CD4-positive, alpha-beta memory T cell (primary cell): ENCODE data around the gene SAMD4A. TPM values are rescaled to one million over a fixed set of nuclear protein-coding genes. Genes with fewer than 3 reads are reported as not detected.

ENCODE experiments used
- CTCF ChIA-PET: fragments of 350-600 bp; sonication (Branson Sonifier 250); formaldehyde crosslinking; loops from one replicate; lab custom pipeline; 2021; ENCODE audit warnings: inconsistent platforms; ENCODE audit not compliant: partially characterized antibody; lab: Charles Lee
- POLR2A ChIA-PET: fragments of 350-600 bp; sonication (Branson Sonifier 250); formaldehyde crosslinking; loops from one replicate; lab custom pipeline; 2021; ENCODE audit not compliant: partially characterized antibody; lab: Charles Lee
- DNase-seq, 5 donors: peaks; one replicate each; pipeline versions ENCODE4 v3.0.0 to v3.0.0-alpha.2; 2020 to 2022; ENCODE audit warnings: mixed read lengths in 1 of 5
- H3K27ac ChIP-seq: one replicate; pipeline ENCODE4 v1.7.0; 2013; ENCODE audit warnings: low read depth, low read length
- H3K27me3 ChIP-seq: 2 replicates; pipeline ENCODE4 v1.7.0; 2013; ENCODE audit warnings: mild to moderate bottlenecking, low read length, moderate library complexity; ENCODE audit not compliant: insufficient read depth
- H3K36me3 ChIP-seq: 2 replicates; pipeline ENCODE4 v1.7.0; 2013; ENCODE audit warnings: mild to moderate bottlenecking, low read length, moderate library complexity; ENCODE audit not compliant: insufficient read depth
- H3K4me1 ChIP-seq: 2 replicates; pipeline ENCODE4 v1.7.0; 2013; ENCODE audit warnings: mild to moderate bottlenecking, low read length, moderate library complexity; ENCODE audit not compliant: insufficient read depth
- H3K4me3 ChIP-seq, 2 donors: one replicate each; pipeline ENCODE4 v1.7.0; 2013; ENCODE audit warnings: low read length in 2 of 2, mild to moderate bottlenecking in 1 of 2
- H3K9me3 ChIP-seq, 2 donors: one replicate each; pipeline ENCODE4 v1.7.0; 2013; ENCODE audit warnings: low read length in 2 of 2, control low read depth in 1 of 2; ENCODE audit not compliant: control insufficient read depth in 1 of 2
- H3K27ac Mint-ChIP-seq, 7 donors: one replicate each; pipeline ENCODE4 v1.8.0; 2020 to 2021; ENCODE audit warnings: mixed read lengths in 7 of 7, mild to moderate bottlenecking in 6 of 7, inconsistent platforms in 3 of 7, moderate library complexity in 3 of 7
- H3K27me3 Mint-ChIP-seq, 2 donors: one replicate each; pipeline ENCODE4 v1.8.0; 2020 to 2021; ENCODE audit warnings: mixed read lengths in 2 of 2
- H3K36me3 Mint-ChIP-seq, 2 donors: one replicate each; pipeline ENCODE4 v1.8.0; 2020 to 2021; ENCODE audit warnings: mixed read lengths in 2 of 2, inconsistent platforms in 1 of 2, mild to moderate bottlenecking in 1 of 2
- H3K4me1 Mint-ChIP-seq, 4 donors: one replicate each; pipeline ENCODE4 v1.8.0; 2020 to 2021; ENCODE audit warnings: mixed read lengths in 4 of 4, mild to moderate bottlenecking in 1 of 4
- H3K4me3 Mint-ChIP-seq, 8 donors: one replicate each; pipeline ENCODE4 v1.8.0; 2020 to 2021; ENCODE audit warnings: mixed read lengths in 8 of 8, mild to moderate bottlenecking in 7 of 8, moderate library complexity in 6 of 8, inconsistent platforms in 3 of 8
- H3K9me3 Mint-ChIP-seq, 8 donors: one replicate each; pipeline ENCODE4 v1.8.0; 2020 to 2021; ENCODE audit warnings: mixed read lengths in 8 of 8, mild to moderate bottlenecking in 5 of 8, inconsistent platforms in 3 of 8, moderate library complexity in 1 of 8
- intact Hi-C: fragments of 100-400 bp; cut with micrococcal nuclease; formaldehyde crosslinking; loops from one replicate; pipeline ENCODE4 v1.15.1; 2023
- polyA plus RNA-seq, 2 donors: library from polyadenylated mRNA; unstranded; fragments of 300-500 nt; fragmentation: Illumina TruSeq; gene quantifications; one replicate each; pipeline ENCODE4 v1.2.3, GENCODE V29; 2021
- total RNA-seq, 2 experiments: library from RNA; stranded (reverse); gene quantifications; one replicate each; pipeline ENCODE4 v1.2.3, GENCODE V29; 2021

Gene SAMD4A
- 1 to 10 TPM in 1 of 2 experiments, under 1 TPM in 1; 0.93 to 1.4 TPM for total RNA-seq
- under 1 TPM in 1 of 2 donors, not detected in 1; 0.72 TPM for polyA plus RNA-seq

GRCh38 chr14:54566410-54567223, at the start of gene SAMD4A:
SAMD4A (plus strand) TSS chr14:54567128; CDS start chr14:54567917, 789 bp downstream.
- Mint-ChIP-seq H3K36me3 (peaks cover 0 to 7% of the 10 kb centered on the region in 2 donors), H3K4me1 (peaks cover 8 to 31% (median 11%) of the 10 kb centered on the region in 4 donors), H3K4me3 (peak within 1 kb of the TSS; percentile 92 to 99 (median 96)), H3K27ac (peak within 1 kb of the TSS; percentile 88 to 97 (median 95)), H3K9me3 (peaks cover 0 to under 1% (median 0%) of the 10 kb centered on the region in 8 donors), H3K27me3 (peaks cover 2 to 3% of the 10 kb centered on the region in 2 donors)
- ChIA-PET POLR2A (interaction anchor here (1.0 to 3.9 kb wide), 17 partner anchors 56 to 536 kb away, joined by 3 to 62 read pairs (median 5); partner anchors contain the start of genes CDKN3, CGRRF1, GCH1 and MAPK1IP1L), CTCF (interaction anchor here (0.9 to 8.5 kb wide), 9 partner anchors 9 to 209 kb away, joined by 3 to 245 read pairs (median 3); partner anchors contain the start of gene CGRRF1)
- no peaks in the 10 kb centered on the region for H3K36me3 ChIP-seq
- peak within 1 kb of the TSS; percentile 79 for H3K27ac ChIP-seq
- intact Hi-C loops, result loop anchor here (1.0 to 5.0 kb wide), 8 partner anchors 57 to 1551 kb away; partner anchors contain the start of genes CGRRF1, DDHD1, GMFB and PELI2
- H3K4me1 ChIP-seq, result peaks cover 16% of the 10 kb centered on the region
- DNase-seq, result peak; percentile 58 to 82 (median 66)
- H3K4me3 ChIP-seq, result peak within 1 kb of the TSS; percentile 57 to 69
- no peaks in the 10 kb centered on the region for H3K27me3 ChIP-seq
- no peaks in the 10 kb centered on the region for H3K9me3 ChIP-seq

DNA sequence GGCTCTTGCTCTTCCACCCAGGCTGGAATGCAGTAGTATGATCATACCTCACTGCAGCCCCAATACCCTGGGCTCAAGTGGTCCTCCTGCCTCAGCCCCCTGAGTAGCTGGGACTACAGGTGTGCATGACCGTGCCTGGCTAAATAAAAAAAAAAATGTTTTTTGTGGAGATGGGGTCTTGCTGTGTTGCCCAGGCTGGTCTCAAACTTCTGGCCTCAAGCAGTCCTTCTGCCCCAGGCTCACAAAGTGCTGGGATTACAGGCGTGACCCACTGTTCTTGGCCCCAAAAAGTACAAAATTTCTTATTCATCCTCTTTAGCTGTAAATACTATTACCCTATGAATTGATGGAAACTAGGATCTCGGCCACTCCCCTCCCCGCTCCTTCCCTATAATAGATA, 42.5 kb upstream of the SAMD4A start:
- CTCF ChIA-PET, result no interaction called here
- POLR2A ChIA-PET, result no interaction called here
- no peaks in the 10 kb centered on the region for H3K4me1 ChIP-seq
- no peak overlapping the region for H3K27ac ChIP-seq
- no peaks in the 10 kb centered on the region for H3K27me3 ChIP-seq
- peak overlapping the region in 1 of 7 donors; percentile 24 for H3K27ac Mint-ChIP-seq
- H3K27me3 Mint-ChIP-seq, result no peaks in the 10 kb centered on the region
- H3K9me3 Mint-ChIP-seq, result no peaks in the 10 kb centered on the region
- intact Hi-C loops, result no loop called here
- no peaks in the 10 kb centered on the region for H3K9me3 ChIP-seq
- H3K4me3 Mint-ChIP-seq, result no peak overlapping the region
- peaks cover 23% of the 10 kb centered on the region for H3K36me3 ChIP-seq
- DNase-seq, result no peak
- H3K36me3 Mint-ChIP-seq, result peaks cover 46 to 53% of the 10 kb centered on the region in 2 donors
- no peak overlapping the region for H3K4me3 ChIP-seq
- H3K4me1 Mint-ChIP-seq, result peaks cover 3 to 5% (median 5%) of the 10 kb centered on the region in 4 donors

- no peak overlapping the region for H3K4me3 Mint-ChIP-seq
- peaks cover 31 to 53% of the 10 kb centered on the region in 2 donors for H3K36me3 Mint-ChIP-seq
- H3K27me3 Mint-ChIP-seq, result no peaks in the 10 kb centered on the region
- intact Hi-C loops, result no loop called here
- ChIA-PET POLR2A (interaction anchor here (1.3 kb wide), 1 partner anchor 20 kb away, joined by 3 read pairs; no protein-coding TSS in a partner anchor), CTCF (interaction anchor here (1.0 kb wide), 1 partner anchor 40 kb away, joined by 3 read pairs; the partner anchor contains the start of gene GMFB)
- no peak for DNase-seq
- H3K4me1 Mint-ChIP-seq, result peaks cover 0 to 6% (median 4%) of the 10 kb centered on the region in 4 donors
- no peak overlapping the region for H3K4me3 ChIP-seq
- no peaks in the 10 kb centered on the region for H3K9me3 ChIP-seq
- H3K4me1 ChIP-seq, result no peaks in the 10 kb centered on the region
- no peaks in the 10 kb centered on the region for H3K9me3 Mint-ChIP-seq
- no peak overlapping the region for H3K27ac ChIP-seq
- no peaks in the 10 kb centered on the region for H3K27me3 ChIP-seq
- no peak overlapping the region for H3K27ac Mint-ChIP-seq
- H3K36me3 ChIP-seq, result peaks cover 14% of the 10 kb centered on the region
Observed at GRCh38 chr14:54528973-54529372, 38.0 kb upstream of the SAMD4A start.

GRCh38 chr14:54529811-54530210, 37.1 kb upstream of the SAMD4A start:
- no peak overlapping the region for H3K4me3 Mint-ChIP-seq
- POLR2A ChIA-PET, result interaction anchor here (1.3 kb wide), 1 partner anchor 20 kb away, joined by 3 read pairs; no protein-coding TSS in a partner anchor
- H3K4me1 Mint-ChIP-seq, result peaks cover 0 to 6% (median 3%) of the 10 kb centered on the region in 4 donors
- intact Hi-C loops, result no loop called here
- H3K9me3 Mint-ChIP-seq, result no peaks in the 10 kb centered on the region
- no peak overlapping the region for H3K27ac ChIP-seq
- no peaks in the 10 kb centered on the region for H3K27me3 ChIP-seq
- no peaks in the 10 kb centered on the region for H3K4me1 ChIP-seq
- peak overlapping the region in 1 of 7 donors; percentile 5 for H3K27ac Mint-ChIP-seq
- DNase-seq, result no peak
- H3K36me3 Mint-ChIP-seq, result peaks cover 27 to 47% of the 10 kb centered on the region in 2 donors
- H3K27me3 Mint-ChIP-seq, result no peaks in the 10 kb centered on the region
- no peaks in the 10 kb centered on the region for H3K9me3 ChIP-seq
- peaks cover 12% of the 10 kb centered on the region for H3K36me3 ChIP-seq
- no peak overlapping the region for H3K4me3 ChIP-seq
- CTCF ChIA-PET, result interaction anchor here (0.6 to 1.0 kb wide), 2 partner anchors 41 to 1066 kb away, joined by 3 to 6 read pairs; partner anchors contain the start of gene GMFB

DNA sequence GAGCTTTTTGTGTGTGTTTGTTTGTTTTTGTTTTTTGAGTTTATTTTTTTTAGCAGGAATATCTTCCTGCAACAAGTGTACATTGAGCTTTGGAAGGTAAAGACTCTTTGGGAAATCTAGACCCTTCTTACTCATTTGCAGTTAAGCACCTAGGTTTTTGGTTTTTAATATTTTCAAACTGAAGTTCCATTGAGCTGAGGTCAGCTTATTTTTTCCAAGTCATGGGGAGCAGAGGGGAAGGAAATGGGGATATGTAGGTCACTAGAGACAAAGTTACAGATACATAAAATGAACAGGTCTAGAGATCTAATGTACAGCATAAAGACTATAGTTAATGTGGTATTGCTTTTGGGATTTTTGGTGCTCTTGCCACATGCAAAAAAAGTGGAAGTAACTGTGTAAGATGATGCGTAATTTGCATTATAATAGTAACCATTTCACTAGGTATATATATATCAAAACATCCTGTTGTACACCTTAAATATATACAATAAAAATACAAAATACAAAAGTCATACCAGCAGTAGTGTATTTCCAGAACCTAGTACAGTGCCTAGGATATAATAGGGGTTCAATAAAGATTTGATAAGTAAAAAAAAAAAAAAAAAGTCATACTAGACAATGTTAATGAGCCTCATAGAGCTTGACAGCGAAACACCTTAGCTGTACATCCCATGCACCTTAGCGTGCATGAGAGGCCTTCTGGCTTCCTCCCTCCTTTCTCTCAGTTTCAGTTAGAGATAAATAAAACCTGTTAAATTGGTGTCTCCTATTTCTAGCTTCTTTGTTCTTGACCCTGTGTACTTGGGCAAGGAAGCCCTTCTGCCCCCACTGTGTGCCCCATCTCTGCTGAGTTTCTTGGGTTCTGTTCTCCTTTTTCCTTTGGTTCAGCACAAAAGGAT, 34.6 kb upstream of the SAMD4A start:
- POLR2A ChIA-PET, result interaction anchor here (0.6 kb wide), 2 partner anchors 59 to 246 kb away, joined by 3 read pairs; no protein-coding TSS in a partner anchor
- H3K4me3 ChIP-seq, result no peak overlapping the region
- peaks cover 7% of the 10 kb centered on the region for H3K36me3 ChIP-seq
- DNase-seq, result no peak
- H3K27me3 Mint-ChIP-seq, result no peaks in the 10 kb centered on the region
- H3K4me1 ChIP-seq, result no peaks in the 10 kb centered on the region
- no peak overlapping the region for H3K27ac ChIP-seq
- CTCF ChIA-PET, result interaction anchor here (0.7 kb wide), 1 partner anchor 242 kb away, joined by 3 read pairs; no protein-coding TSS in a partner anchor
- H3K4me1 Mint-ChIP-seq, result peaks cover 0 to 6% (median 3%) of the 10 kb centered on the region in 4 donors
- H3K36me3 Mint-ChIP-seq, result peaks cover 29 to 51% of the 10 kb centered on the region in 2 donors
- peak overlapping the region in 1 of 8 donors; percentile 26 for H3K4me3 Mint-ChIP-seq
- H3K27me3 ChIP-seq, result no peaks in the 10 kb centered on the region
- intact Hi-C loops, result no loop called here
- H3K9me3 ChIP-seq, result no peaks in the 10 kb centered on the region
- peak overlapping the region in 4 of 7 donors; percentile 32 to 50 (median 44) for H3K27ac Mint-ChIP-seq
- no peaks in the 10 kb centered on the region for H3K9me3 Mint-ChIP-seq

DNA sequence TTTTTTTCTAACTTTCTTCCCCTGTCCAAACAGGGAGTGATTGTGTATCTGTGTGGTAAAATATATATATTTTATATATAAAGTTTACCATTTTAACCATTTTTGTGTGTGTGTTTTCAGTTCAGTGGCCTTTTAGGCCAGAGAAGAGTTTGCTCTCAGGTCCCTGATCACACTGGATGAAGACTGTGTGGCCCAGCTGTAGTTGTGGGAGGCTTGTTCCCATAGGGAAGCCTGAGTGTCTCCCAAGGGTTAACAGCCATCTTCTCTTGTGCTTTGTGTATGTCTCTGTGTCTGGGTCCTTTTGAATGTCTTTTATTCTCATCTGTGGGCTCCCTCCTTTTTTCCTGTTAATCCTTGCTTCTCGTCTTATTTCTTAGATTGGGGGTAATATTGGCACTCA, 33.8 kb upstream of the SAMD4A start:
- intact Hi-C loops, result no loop called here
- no peak overlapping the region for H3K4me3 Mint-ChIP-seq
- Histone ChIP-seq H3K4me3 (no peak overlapping the region), H3K4me1 (no peaks in the 10 kb centered on the region), H3K36me3 (peaks cover 9% of the 10 kb centered on the region), H3K9me3 (no peaks in the 10 kb centered on the region), H3K27ac (no peak overlapping the region), H3K27me3 (no peaks in the 10 kb centered on the region)
- no peak for DNase-seq
- H3K9me3 Mint-ChIP-seq, result no peaks in the 10 kb centered on the region
- POLR2A ChIA-PET, result interaction anchor here (0.6 kb wide), 2 partner anchors 59 to 245 kb away, joined by 3 read pairs; no protein-coding TSS in a partner anchor
- H3K36me3 Mint-ChIP-seq, result peaks cover 31 to 47% of the 10 kb centered on the region in 2 donors
- H3K27me3 Mint-ChIP-seq, result no peaks in the 10 kb centered on the region
- no peak overlapping the region for H3K27ac Mint-ChIP-seq
- CTCF ChIA-PET, result no interaction called here
- H3K4me1 Mint-ChIP-seq, result peaks cover 0 to 6% (median 3%) of the 10 kb centered on the region in 4 donors
